RWPE2 (cell line): Measurements from ENCODE around the gene CENPM.

Experiments used
- ATAC-seq: fragments of 200-7000 bp; cut with Tn5 transposase; 3 replicates; pipeline ENCODE4 v1.9.1; 2021; ENCODE audit warnings: low read depth
- DNase-seq: peaks from one replicate; pipeline ENCODE4 v3.0.0-alpha.2; 2020; ENCODE audit warnings: low spot score
- H3K27ac ChIP-seq: fragments of 450-650 bp; 2 replicates; pipeline ENCODE4 v1.5.1; 2017; ENCODE audit warnings: mild to moderate bottlenecking; ENCODE audit not compliant: poor library complexity, severe bottlenecking
- H3K27me3 ChIP-seq: fragments of 250-450 bp; sonication (Bioruptor Pico); 2 replicates; pipeline ENCODE4 v1.5.1; 2021; ENCODE audit warnings: mild to moderate bottlenecking, moderate library complexity; ENCODE audit not compliant: insufficient read depth, poor library complexity, severe bottlenecking
- H3K36me3 ChIP-seq: fragments of 250-450 bp; sonication (Bioruptor Pico); 2 replicates; pipeline ENCODE4 v1.5.1; 2020; ENCODE audit warnings: low read depth, mild to moderate bottlenecking, moderate library complexity
- H3K4me1 ChIP-seq: fragments of 250-450 bp; sonication (Bioruptor Pico); 2 replicates; pipeline ENCODE4 v1.5.1; 2021; ENCODE audit warnings: mild to moderate bottlenecking, moderate library complexity; ENCODE audit not compliant: insufficient read depth, poor library complexity, severe bottlenecking
- H3K4me3 ChIP-seq: fragments of 250-450 bp; sonication (Bioruptor Pico); 2 replicates; pipeline ENCODE4 v1.5.1; 2021; ENCODE audit warnings: mild to moderate bottlenecking, moderate library complexity; ENCODE audit not compliant: severe bottlenecking
- H3K9me3 ChIP-seq: fragments of 250-450 bp; sonication (Bioruptor Pico); 2 replicates; pipeline ENCODE4 v1.5.1; 2021; ENCODE audit warnings: mild to moderate bottlenecking, moderate library complexity; ENCODE audit not compliant: severe bottlenecking
- CTCF ChIP-seq: fragments of 450-650 bp; IDR thresholded peaks from one replicate; pipeline ENCODE4 v1.5.1; 2017; ENCODE audit warnings: mild to moderate bottlenecking, moderate library complexity; ENCODE audit not compliant: poor library complexity, severe bottlenecking

Gene CENPM

GRCh38 chr22:41987276-41987675, 40.3 kb upstream of the CENPM start:
- Histone ChIP-seq H3K27me3 (no peaks in the 10 kb centered on the region), H3K9me3 (no peaks in the 10 kb centered on the region), H3K27ac (no peak overlapping the region), H3K36me3 (no peaks in the 10 kb centered on the region), H3K4me1 (no peaks in the 10 kb centered on the region), H3K4me3 (no peak overlapping the region)
- ATAC-seq (no peak), DNase-seq (no peak)
- TF ChIP-seq CTCF = no peak

- no peak overlapping the region for H3K27ac ChIP-seq
- no peaks in the 10 kb centered on the region for H3K9me3 ChIP-seq
- no peak overlapping the region for H3K4me3 ChIP-seq
- DNase-seq = no peak
- no peaks in the 10 kb centered on the region for H3K27me3 ChIP-seq
- ATAC-seq = no peak; the same call in 2 of the 3 replicates
- no peak for TF ChIP-seq CTCF
- H3K36me3 ChIP-seq = no peaks in the 10 kb centered on the region
- no peaks in the 10 kb centered on the region for H3K4me1 ChIP-seq
Observed at GRCh38 chr22:41983513-41984405, 36.8 kb upstream of the CENPM start.

- Histone ChIP-seq H3K4me1 (no peaks in the 10 kb centered on the region), H3K36me3 (no peaks in the 10 kb centered on the region), H3K27me3 (peaks cover under 1% of the 10 kb centered on the region), H3K4me3 (no peak overlapping the region), H3K27ac (no peak overlapping the region), H3K9me3 (no peaks in the 10 kb centered on the region)
- no peak for TF ChIP-seq CTCF
- DNase-seq (no peak), ATAC-seq (no peak)
Observed at GRCh38 chr22:41982865-41983264, 35.9 kb upstream of the CENPM start.

GRCh38 chr22:41979423-41980250, 32.7 kb upstream of the CENPM start:
- DNase-seq = no peak
- Histone ChIP-seq H3K4me3 (no peak overlapping the region), H3K9me3 (no peaks in the 10 kb centered on the region), H3K36me3 (no peaks in the 10 kb centered on the region), H3K27me3 (peaks cover 27% of the 10 kb centered on the region), H3K27ac (no peak overlapping the region), H3K4me1 (no peaks in the 10 kb centered on the region)
- TF ChIP-seq CTCF = no peak
- no peak for ATAC-seq
